ENCODE data around the gene LRRC52. TPM values are rescaled to one million over a fixed set of nuclear protein-coding genes. Genes with fewer than 3 reads are reported as not detected.

The LRRC52 gene
- total and polyA plus RNA-seq, 2 donors (not counting 1 experiment from before 2014, with no cell fraction given) = not detected

DNA sequence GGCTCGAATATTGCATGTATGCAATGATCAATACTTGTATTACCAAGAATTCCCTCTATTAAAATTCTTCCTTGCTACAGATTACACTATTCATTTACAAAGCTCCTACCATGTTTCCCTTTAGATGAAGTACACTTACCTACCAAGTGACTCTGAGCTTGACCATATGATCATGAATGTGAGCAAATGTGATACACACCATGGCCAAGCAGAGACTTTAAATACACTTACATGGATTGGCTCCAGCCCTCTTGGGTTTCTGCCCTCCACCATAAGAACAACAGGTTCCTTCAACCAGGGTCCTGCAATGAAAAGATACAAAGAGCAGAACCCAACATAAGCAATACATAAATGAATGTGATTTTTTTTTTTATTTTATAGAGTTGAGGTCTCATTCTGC is 30.0 kb downstream of the LRRC52 start:
- POLR2A ChIA-PET = no interaction called here
- intact Hi-C loops (cut with micrococcal nuclease) = no loop called here
- CTCF ChIA-PET = interaction anchor here (1.0 kb wide), 1 partner anchor 180 kb away, joined by 5 read pairs; no protein-coding TSS in a partner anchor

GRCh38 chr1:165574295-165574694 is 30.5 kb downstream of the LRRC52 start:
- Mint-ChIP-seq H3K4me3 (no peak overlapping the region), H3K9me3 (ENCODE audit: insufficient read depth) (no peaks in the 10 kb centered on the region), H3K4me1 (no peaks in the 10 kb centered on the region), H3K27me3 (peaks cover 48% of the 10 kb centered on the region), H3K27ac (no peak overlapping the region)
- DNase-seq (no peak), ATAC-seq (ENCODE audit: low read depth) (no peak)
- H3K27ac ChIP-seq (ENCODE audit: low read length in 2 of 2) = no peak overlapping the region
- H3K27me3 ChIP-seq (replicated peaks in 1 of 4; ENCODE audit: control extremely low read depth in 1 of 4, control insufficient read depth in 3 of 4, insufficient read depth in 4 of 4, low read length in 3 of 4) = peaks cover 0 to 19% (median 5%) of the 10 kb centered on the region in 4 experiments
- no peak overlapping the region for H3K4me2 ChIP-seq (replicated peaks; ENCODE audit: low read depth, low read length, poor library complexity, severe bottlenecking)
- H3K9ac ChIP-seq (ENCODE audit: low read length) = no peak overlapping the region
- H3K4me3 ChIP-seq (ENCODE audit: control extremely low read depth in 1 of 5, extremely low read depth in 1 of 5, insufficient read depth in 1 of 5, low read depth in 2 of 5, low read length in 4 of 5) = no peak overlapping the region
- H2AFZ ChIP-seq (ENCODE audit: insufficient read depth, low read depth, low read length, poor library complexity, severe bottlenecking) = no peak overlapping the region
- H3K79me2 ChIP-seq (ENCODE audit: control insufficient read depth, insufficient read depth, low read length) = no peaks in the 10 kb centered on the region
- POLR2A ChIA-PET = no interaction called here
- H3K36me3 ChIP-seq (replicated peaks in 1 of 2; ENCODE audit: control extremely low read depth in 1 of 2, control insufficient read depth in 1 of 2, extremely low read depth in 1 of 2, insufficient read depth in 2 of 2, low read length in 1 of 2) = no peaks in the 10 kb centered on the region
- TF ChIP-seq EZH2 (IDR thresholded peaks at IDR 0.05; ENCODE audit: borderline replicate concordance, insufficient read depth, low read depth, low read length, poor library complexity, severe bottlenecking) (no peak), CTCF (IDR thresholded peaks at IDR 0.05) (no peak)
- no peaks in the 10 kb centered on the region for H3K9me3 ChIP-seq (ENCODE audit: control extremely low read depth in 1 of 3, control insufficient read depth in 2 of 3, insufficient read depth in 1 of 3, low read length in 2 of 3)
- no peaks in the 10 kb centered on the region for H4K20me1 ChIP-seq (ENCODE audit: control insufficient read depth, insufficient read depth, low read length, poor library complexity, severe bottlenecking)
- H3K4me1 ChIP-seq (ENCODE audit: control insufficient read depth in 2 of 2, insufficient read depth in 2 of 2, low read length in 2 of 2) = no peaks in the 10 kb centered on the region
- CTCF ChIA-PET = interaction anchor here (1.0 kb wide), 2 partner anchors 19 to 207 kb away, joined by 3 read pairs; no protein-coding TSS in a partner anchor
- intact Hi-C loops (cut with micrococcal nuclease) = no loop called here

More for the DNA sequence above, 30.0 kb downstream of the LRRC52 start:
- ATAC-seq (ENCODE audit: low read depth) = no peak
- no peak overlapping the region for H3K4me2 ChIP-seq (replicated peaks; ENCODE audit: low read depth, low read length, poor library complexity, severe bottlenecking)
- no peaks in the 10 kb centered on the region for H3K36me3 ChIP-seq (replicated peaks in 1 of 2; ENCODE audit: control extremely low read depth in 1 of 2, control insufficient read depth in 1 of 2, extremely low read depth in 1 of 2, insufficient read depth in 2 of 2, low read length in 1 of 2)
- H3K27ac ChIP-seq (ENCODE audit: low read length in 2 of 2) = no peak overlapping the region
- H2AFZ ChIP-seq (ENCODE audit: insufficient read depth, low read depth, low read length, poor library complexity, severe bottlenecking) = no peak overlapping the region
- H3K9me3 Mint-ChIP-seq (ENCODE audit: insufficient read depth) = no peaks in the 10 kb centered on the region
- DNase-seq = no peak
- no peaks in the 10 kb centered on the region for H4K20me1 ChIP-seq (ENCODE audit: control insufficient read depth, insufficient read depth, low read length, poor library complexity, severe bottlenecking)
- H3K4me1 ChIP-seq (ENCODE audit: control insufficient read depth in 2 of 2, insufficient read depth in 2 of 2, low read length in 2 of 2) = no peaks in the 10 kb centered on the region
- H3K27me3 ChIP-seq (replicated peaks in 1 of 4; ENCODE audit: control extremely low read depth in 1 of 4, control insufficient read depth in 3 of 4, insufficient read depth in 4 of 4, low read length in 3 of 4) = peaks cover 0 to 19% (median 5%) of the 10 kb centered on the region in 4 experiments
- H3K4me3 Mint-ChIP-seq = no peak overlapping the region
- H3K4me3 ChIP-seq (ENCODE audit: control extremely low read depth in 1 of 5, extremely low read depth in 1 of 5, insufficient read depth in 1 of 5, low read depth in 2 of 5, low read length in 4 of 5) = no peak overlapping the region
- no peak overlapping the region for H3K9ac ChIP-seq (ENCODE audit: low read length)
- no peak overlapping the region for H3K27ac Mint-ChIP-seq
- H3K79me2 ChIP-seq (ENCODE audit: control insufficient read depth, insufficient read depth, low read length) = no peaks in the 10 kb centered on the region
- no peaks in the 10 kb centered on the region for H3K9me3 ChIP-seq (ENCODE audit: control extremely low read depth in 1 of 3, control insufficient read depth in 2 of 3, insufficient read depth in 1 of 3, low read length in 2 of 3)
- H3K4me1 Mint-ChIP-seq = no peaks in the 10 kb centered on the region
- no CpG with 5 or more reads among the region's 1 CpG for WGBS (ENCODE audit: insufficient coverage)
- peaks cover 48% of the 10 kb centered on the region for H3K27me3 Mint-ChIP-seq
- TF ChIP-seq EZH2 (IDR thresholded peaks at IDR 0.05; ENCODE audit: borderline replicate concordance, insufficient read depth, low read depth, low read length, poor library complexity, severe bottlenecking) = no peak
- TF ChIP-seq CTCF (IDR thresholded peaks at IDR 0.05) = no peak

Data from B cell (primary cell).